ENCODE data around the gene ACTL7A.
"Not testable (repeated sequence)": the region's sequence is repeated elsewhere in the genome, so short reads cannot be mapped to it uniquely, and the experiment has no call there.

Gene ACTL7A

GRCh38 chr9:108861997-108862396 is at the start of gene ACTL7A:
Gene ACTL7A, plus strand, starts transcription at chr9:108862266. Its CDS starts 57 bp downstream, at chr9:108862323.
- no peak for DNase-seq (ENCODE audit: low read depth)

GRCh38 chr9:108812396-108813025 is 49.6 kb upstream of the ACTL7A start:
- no peak for DNase-seq (ENCODE audit: low read depth)

- DNase-seq (ENCODE audit: low read depth): no peak
Observed at GRCh38 chr9:108813951-108814601, 48.0 kb upstream of the ACTL7A start.

GRCh38 chr9:108815156-108815555 is 46.9 kb upstream of the ACTL7A start:
- no peak for DNase-seq (ENCODE audit: low read depth)

- DNase-seq (ENCODE audit: low read depth): no peak
Observed at GRCh38 chr9:108816037-108816436, 46.0 kb upstream of the ACTL7A start.

- DNase-seq (ENCODE audit: low read depth): no peak
Observed at GRCh38 chr9:108823829-108824228, 38.2 kb upstream of the ACTL7A start.

GRCh38 chr9:108830272-108830671 is 31.8 kb upstream of the ACTL7A start:
- DNase-seq (ENCODE audit: low read depth): no peak

- DNase-seq (ENCODE audit: low read depth): no peak
Observed at GRCh38 chr9:108831496-108832178, 30.4 kb upstream of the ACTL7A start.

GRCh38 chr9:108832179-108832500 is 29.9 kb upstream of the ACTL7A start:
- no peak for DNase-seq (ENCODE audit: low read depth)

- no peak for DNase-seq (ENCODE audit: low read depth)
Observed at GRCh38 chr9:108834959-108835665, 27.0 kb upstream of the ACTL7A start.

GRCh38 chr9:108835831-108836230 is 26.2 kb upstream of the ACTL7A start:
- no peak for DNase-seq (ENCODE audit: low read depth)

- no peak for DNase-seq (ENCODE audit: low read depth)
Observed at GRCh38 chr9:108836319-108836718, 25.7 kb upstream of the ACTL7A start.

GRCh38 chr9:108836781-108837180 is 25.3 kb upstream of the ACTL7A start:
- no peak for DNase-seq (ENCODE audit: low read depth)

GRCh38 chr9:108837530-108837929 is 24.5 kb upstream of the ACTL7A start:
- no peak for DNase-seq (ENCODE audit: low read depth)

GRCh38 chr9:108838017-108838416 is 24.0 kb upstream of the ACTL7A start:
- no peak for DNase-seq (ENCODE audit: low read depth)

- DNase-seq (ENCODE audit: low read depth): not testable (repeated sequence)
Observed at GRCh38 chr9:108839561-108839960, 22.5 kb upstream of the ACTL7A start.

- DNase-seq (ENCODE audit: low read depth): no peak
Observed at GRCh38 chr9:108842610-108843295, 19.3 kb upstream of the ACTL7A start.

- no peak for DNase-seq (ENCODE audit: low read depth)
Observed at GRCh38 chr9:108844391-108844790, 17.7 kb upstream of the ACTL7A start.

GRCh38 chr9:108844856-108845255 is 17.2 kb upstream of the ACTL7A start:
- no peak for DNase-seq (ENCODE audit: low read depth)

- no peak for DNase-seq (ENCODE audit: low read depth)
Observed at GRCh38 chr9:108845507-108845906, 16.6 kb upstream of the ACTL7A start.

GRCh38 chr9:108845947-108846346 is 16.1 kb upstream of the ACTL7A start:
- no peak for DNase-seq (ENCODE audit: low read depth)

GRCh38 chr9:108848296-108848695 is 13.8 kb upstream of the ACTL7A start:
- not testable (repeated sequence) for DNase-seq (ENCODE audit: low read depth)
